DOHH2 (cell line): ENCODE data around the gene MTCL1.

Experiments
- EZH2phosphoT487 ChIP-seq: fragments of 200-600 bp; sonication (generic); IDR thresholded peaks from 2 replicates; pipeline ENCODE4 v1.6.1; 2017; ENCODE audit warnings: borderline replicate concordance, mild to moderate bottlenecking, antibody characterized with exemption, low read length, moderate library complexity, mixed read lengths
- TF ChIP-seq, protein P1 (sequence below): fragments of 200-600 bp; sonication (generic); IDR thresholded peaks from one replicate; pipeline ENCODE4 v1.5.1; 2014; ENCODE audit warnings: antibody characterized with exemption, mild to moderate bottlenecking, low read depth, low read length; ENCODE audit not compliant: poor library complexity, severe bottlenecking

DNA sequence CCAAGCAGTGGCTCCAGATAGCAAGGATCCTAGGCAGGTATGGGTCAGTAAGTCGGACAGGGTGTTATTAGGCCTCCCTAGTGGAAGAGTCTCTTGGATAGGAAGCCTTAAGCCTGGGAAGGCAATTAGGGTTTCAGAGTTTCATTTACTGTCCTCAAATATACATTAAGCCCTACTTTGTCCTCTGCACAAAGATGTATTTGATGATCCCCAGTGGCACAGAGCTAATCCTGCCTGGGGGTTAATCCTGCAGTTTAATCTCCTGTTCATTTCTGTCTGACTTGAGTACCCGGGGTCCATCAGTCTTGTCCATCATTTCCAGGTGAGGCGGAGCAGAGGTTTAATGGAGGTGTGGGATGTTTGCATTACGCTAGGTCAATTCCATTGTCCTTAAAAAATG lies 62.0 kb downstream of the MTCL1 start:
- no peak for TF ChIP-seq EZH2phosphoT487
- TF ChIP-seq, protein P1, sequence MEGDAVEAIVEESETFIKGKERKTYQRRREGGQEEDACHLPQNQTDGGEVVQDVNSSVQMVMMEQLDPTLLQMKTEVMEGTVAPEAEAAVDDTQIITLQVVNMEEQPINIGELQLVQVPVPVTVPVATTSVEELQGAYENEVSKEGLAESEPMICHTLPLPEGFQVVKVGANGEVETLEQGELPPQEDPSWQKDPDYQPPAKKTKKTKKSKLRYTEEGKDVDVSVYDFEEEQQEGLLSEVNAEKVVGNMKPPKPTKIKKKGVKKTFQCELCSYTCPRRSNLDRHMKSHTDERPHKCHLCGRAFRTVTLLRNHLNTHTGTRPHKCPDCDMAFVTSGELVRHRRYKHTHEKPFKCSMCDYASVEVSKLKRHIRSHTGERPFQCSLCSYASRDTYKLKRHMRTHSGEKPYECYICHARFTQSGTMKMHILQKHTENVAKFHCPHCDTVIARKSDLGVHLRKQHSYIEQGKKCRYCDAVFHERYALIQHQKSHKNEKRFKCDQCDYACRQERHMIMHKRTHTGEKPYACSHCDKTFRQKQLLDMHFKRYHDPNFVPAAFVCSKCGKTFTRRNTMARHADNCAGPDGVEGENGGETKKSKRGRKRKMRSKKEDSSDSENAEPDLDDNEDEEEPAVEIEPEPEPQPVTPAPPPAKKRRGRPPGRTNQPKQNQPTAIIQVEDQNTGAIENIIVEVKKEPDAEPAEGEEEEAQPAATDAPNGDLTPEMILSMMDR: no peak
